Gastroesophageal sphincter (tissue), 4 donors: ENCODE data around the gene HELZ. TPM values are rescaled to one million over a fixed set of nuclear protein-coding genes. Genes with fewer than 3 reads are reported as not detected.

ENCODE experiments used
- ATAC-seq: fragments of 150-250 bp; one replicate; pipeline ENCODE4 v1.9.1; 2016; ENCODE audit warnings: mild to moderate bottlenecking, moderate library complexity
- H3K27ac ChIP-seq, 4 donors: fragments of 200-600 bp; sonication (generic) in 3 of 4; 1 replicate in 3 of 4; 2 replicates in 1 of 4; pipeline ENCODE4 v1.5.1; 2016 to 2019
- H3K27me3 ChIP-seq: fragments of 200-600 bp; sonication (generic); one replicate; pipeline ENCODE4 v1.5.1; 2019
- H3K36me3 ChIP-seq, 2 donors: fragments of 200-600 bp; sonication (generic); one replicate each; pipeline ENCODE4 v1.5.1; 2019; ENCODE audit warnings: control low read depth in 1 of 2
- H3K4me1 ChIP-seq, 3 donors: fragments of 200-600 bp; sonication (generic); 1 replicate in 2 of 3; 2 replicates in 1 of 3; pipeline ENCODE4 v1.5.1; 2016 to 2019; ENCODE audit warnings: control low read depth in 2 of 3
- H3K4me3 ChIP-seq, 2 donors: fragments of 200-600 bp; sonication (generic); one replicate each; pipeline ENCODE4 v1.5.1; 2019; ENCODE audit warnings: mild to moderate bottlenecking in 1 of 2, moderate library complexity in 1 of 2
- H3K9me3 ChIP-seq, 3 donors: fragments of 200-600 bp; sonication (generic); one replicate each; pipeline ENCODE4 v1.5.1; 2017 to 2019; ENCODE audit warnings: control low read depth in 2 of 3
- CTCF ChIP-seq, 4 experiments: fragments of 200-600 bp in 2 of 4; fragments of 450-650 bp in 2 of 4; sonication (generic) in 1 of 4; IDR thresholded peaks; one replicate each; pipeline ENCODE4 v1.5.1; 2017 to 2019; ENCODE audit warnings: antibody characterized with exemption in 4 of 4, mild to moderate bottlenecking in 2 of 4, moderate library complexity in 2 of 4
- EP300 ChIP-seq: sonication (generic); formaldehyde crosslinking; IDR thresholded peaks from one replicate; pipeline ENCODE4 v1.6.1; 2017; ENCODE audit warnings: antibody characterized with exemption, mild to moderate bottlenecking
- POLR2A ChIP-seq, 2 donors: fragments of 450-650 bp; IDR thresholded peaks; one replicate each; pipeline ENCODE4 v1.6.1; 2017; ENCODE audit warnings: antibody characterized with exemption in 2 of 2, mild to moderate bottlenecking in 2 of 2, moderate library complexity in 1 of 2
- POLR2AphosphoS5 ChIP-seq: sonication (generic); formaldehyde crosslinking; IDR thresholded peaks from one replicate; pipeline ENCODE4 v1.6.1; 2017; ENCODE audit warnings: antibody characterized with exemption
- WGBS, 2 donors: methylation state at CpG; one replicate each; pipeline ENCODE4 v1.1.5; 2018; ENCODE audit warnings: low coverage in 1 of 2; 5-methylcytosine and 5-hydroxymethylcytosine counted together
- total RNA-seq, 4 donors: library from RNA; depleted of rRNA; stranded (reverse); fragments of >200 nt; gene quantifications; one replicate each; pipeline ENCODE4 v1.1.0, GENCODE V29; 2016

The HELZ gene
- total RNA-seq, 4 donors from 2014 or later = 43.7 to 70.2 (median 58.3) TPM

GRCh38 chr17:67160791-67161190 lies 84.2 kb downstream of the HELZ start:
- 85 to 89% methylated on average over 6 to 8 of the region's 8 CpGs for WGBS, 2 donors
- Histone ChIP-seq H3K27ac (no peak overlapping the region), H3K4me3 (no peak overlapping the region), H3K4me1 (no peaks in the 10 kb centered on the region), H3K9me3 (no peaks in the 10 kb centered on the region), H3K27me3 (no peaks in the 10 kb centered on the region), H3K36me3 (peaks cover 0 to 56% of the 10 kb centered on the region in 2 donors)
- no peak for ATAC-seq
- TF ChIP-seq CTCF (IDR thresholded peaks at IDR 0.05) (no peak), EP300 (no peak), POLR2AphosphoS5 (no peak), POLR2A (IDR thresholded peaks at IDR 0.05) (no peak)

- H3K27ac ChIP-seq = no peak overlapping the region
- ATAC-seq = no peak
- no peaks in the 10 kb centered on the region for H3K27me3 ChIP-seq
- H3K4me3 ChIP-seq = no peak overlapping the region
- no peaks in the 10 kb centered on the region for H3K4me1 ChIP-seq
- no peaks in the 10 kb centered on the region for H3K9me3 ChIP-seq
- no peak for TF ChIP-seq POLR2AphosphoS5
- TF ChIP-seq POLR2A (IDR thresholded peaks at IDR 0.05) = no peak
- TF ChIP-seq CTCF (IDR thresholded peaks at IDR 0.05) = no peak
- TF ChIP-seq EP300 = no peak
- H3K36me3 ChIP-seq = peaks cover 0 to 32% of the 10 kb centered on the region in 2 donors
These were observed 87.0 kb downstream of the HELZ start for GRCh38 chr17:67157732-67158639.

- WGBS, 2 donors = 77 to 87% methylated on average over 8 to 9 of the region's 9 CpGs
- peaks cover 0 to 27% of the 10 kb centered on the region in 2 donors for H3K36me3 ChIP-seq
- no peak overlapping the region for H3K27ac ChIP-seq
- no peaks in the 10 kb centered on the region for H3K27me3 ChIP-seq
- H3K4me3 ChIP-seq = no peak overlapping the region
- no peaks in the 10 kb centered on the region for H3K9me3 ChIP-seq
- no peak for TF ChIP-seq POLR2AphosphoS5
- no peak for TF ChIP-seq POLR2A (IDR thresholded peaks at IDR 0.05)
- no peak for TF ChIP-seq CTCF (IDR thresholded peaks at IDR 0.05)
- no peak for TF ChIP-seq EP300
- no peak for ATAC-seq
- no peaks in the 10 kb centered on the region for H3K4me1 ChIP-seq
These were observed 88.5 kb downstream of the HELZ start for GRCh38 chr17:67156269-67157199.

GRCh38 chr17:67152824-67153223 lies 92.2 kb downstream of the HELZ start:
- H3K27me3 ChIP-seq = no peaks in the 10 kb centered on the region
- no peak overlapping the region for H3K4me3 ChIP-seq
- H3K36me3 ChIP-seq = peaks cover 0 to 42% of the 10 kb centered on the region in 2 donors
- TF ChIP-seq POLR2A (IDR thresholded peaks at IDR 0.05) (no peak), EP300 (no peak), POLR2AphosphoS5 (no peak), CTCF (IDR thresholded peaks at IDR 0.05) (no peak)
- H3K4me1 ChIP-seq = no peaks in the 10 kb centered on the region
- H3K27ac ChIP-seq = no peak overlapping the region
- H3K9me3 ChIP-seq = no peaks in the 10 kb centered on the region
- ATAC-seq = no peak
- WGBS, 2 donors = 80 to 92% methylated on average over 2 of the region's 2 CpGs
